OCI-LY1 (cell line): ENCODE data around the gene GTF3C5.

Source experiments
- CTCF ChIP-seq: fragments of 200-600 bp; sonication (generic), shearing (Covaris generic); IDR thresholded peaks from 2 replicates; pipeline ENCODE4 v1.5.1; 2017; ENCODE audit warnings: mild to moderate bottlenecking, antibody characterized with exemption, low read length, moderate library complexity, mixed read lengths
- EZH2 ChIP-seq: fragments of 200-600 bp; sonication (generic), shearing (Covaris generic); IDR thresholded peaks from 2 replicates; pipeline ENCODE4 v1.8.0; 2017; ENCODE audit warnings: borderline replicate concordance, mixed run types, mild to moderate bottlenecking, antibody characterized with exemption, low read length, moderate library complexity, mixed read lengths

- no peak for TF ChIP-seq CTCF
- no peak for TF ChIP-seq EZH2
Observed at GRCh38 chr9:133073086-133074014, 42.6 kb downstream of the GTF3C5 start.
